ENCODE results near the gene HEATR5B.

The HEATR5B gene

DNA sequence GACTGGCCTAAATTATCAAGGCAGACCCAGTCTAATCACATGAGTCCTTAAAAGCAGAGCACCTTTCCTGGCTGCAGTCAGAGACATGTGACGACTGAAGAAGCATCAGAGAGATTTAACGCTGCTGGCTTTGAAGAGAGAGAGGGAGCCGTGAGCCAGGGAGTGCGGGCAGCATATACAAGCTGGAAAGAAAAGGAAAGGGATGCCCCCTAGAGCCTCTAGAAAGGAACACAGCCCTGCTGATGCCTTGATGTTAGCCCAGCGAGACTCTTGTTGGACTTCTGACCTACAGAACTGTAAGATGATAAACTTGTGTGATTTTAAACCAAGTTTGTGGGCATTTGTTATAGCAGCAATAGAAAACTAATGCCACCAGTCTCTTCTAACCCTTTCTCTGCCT lies 58.1 kb downstream of the HEATR5B start:
- H3F3A ChIP-seq (ENCODE audit: insufficient read depth, low read length): no peaks in the 10 kb centered on the region
- H3K9me2 ChIP-seq (replicated peaks; ENCODE audit: insufficient read depth, low read length): no peaks in the 10 kb centered on the region
- DNase-seq: no peak

DNA sequence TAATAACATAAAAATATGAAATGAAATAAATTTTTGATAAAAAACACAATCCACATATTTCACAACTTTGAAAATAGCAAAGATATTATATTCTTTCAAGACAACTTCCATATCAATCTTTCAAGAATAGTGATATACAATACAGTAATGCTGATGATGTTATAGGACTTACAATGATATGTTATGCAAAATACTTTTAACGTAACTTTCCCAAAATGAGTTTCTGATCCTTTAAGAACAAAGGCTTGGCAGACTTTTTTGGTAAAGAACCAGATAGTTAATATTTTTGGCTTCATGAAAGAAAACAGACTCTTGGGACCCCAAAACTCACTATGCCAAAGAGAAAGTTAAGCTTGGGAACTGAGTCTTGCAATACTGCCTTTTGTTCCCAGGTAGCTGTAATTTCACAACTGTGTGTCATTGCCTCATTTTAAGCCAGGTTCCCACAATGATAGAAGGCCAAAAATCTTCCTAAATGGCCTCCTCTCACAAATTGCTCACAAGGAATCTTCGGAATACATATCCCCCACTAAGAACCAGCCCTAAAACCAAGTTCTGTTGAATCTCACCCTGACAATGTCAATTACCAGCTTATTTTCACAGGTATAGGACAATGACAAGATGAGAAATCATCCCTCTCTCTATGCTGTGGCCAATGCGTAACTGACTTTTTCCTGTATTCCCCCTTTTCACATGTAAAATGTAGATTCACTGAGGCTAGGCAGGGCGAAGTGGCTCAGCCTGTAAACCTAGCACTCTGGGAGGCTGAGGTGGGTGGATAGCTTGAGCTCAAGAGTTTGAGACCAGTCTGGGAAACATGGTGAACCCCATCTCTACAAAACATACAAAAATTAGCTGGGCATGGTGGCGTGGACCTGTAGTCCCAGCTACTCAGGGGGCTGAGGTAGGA lies 63.0 kb downstream of the HEATR5B start:
- Histone ChIP-seq H3K9me3 (replicated peaks; ENCODE audit: insufficient read depth, low read length) (no peaks in the 10 kb centered on the region), H3K79me2 (ENCODE audit: low read length) (no peaks in the 10 kb centered on the region), H3K4me3 (ENCODE audit: low read length) (no peak overlapping the region), H3K4me1 (ENCODE audit: low read length) (no peaks in the 10 kb centered on the region), H3F3A (ENCODE audit: insufficient read depth, low read length) (no peaks in the 10 kb centered on the region), H3K4me2 (ENCODE audit: low read depth, low read length) (no peak overlapping the region), H3K36me3 (replicated peaks; ENCODE audit: insufficient read depth, low read length) (peaks cover 8% of the 10 kb centered on the region; the same call in 1 of the 2 replicates), H3K9ac (ENCODE audit: low read length) (no peak overlapping the region), H3K27me3 (replicated peaks; ENCODE audit: insufficient read depth, low read length) (no peaks in the 10 kb centered on the region), H3K27ac (ENCODE audit: low read length) (no peak overlapping the region), H2AFZ (ENCODE audit: low read length) (no peak overlapping the region), H3K9me2 (replicated peaks; ENCODE audit: insufficient read depth, low read length) (no peaks in the 10 kb centered on the region), H4K20me1 (ENCODE audit: insufficient read depth, low read length) (no peaks in the 10 kb centered on the region)
- DNase-seq: no peak
- TF ChIP-seq EZH2phosphoT487 (IDR thresholded peaks at IDR 0.05; ENCODE audit: low read length): no peak
- no peak for TF ChIP-seq CTCF (IDR thresholded peaks at IDR 0.05; ENCODE audit: low read length)
- TF ChIP-seq EZH2 (optimal IDR thresholded peaks at IDR 0.05; ENCODE audit: low read depth, low read length): no peak

More for the DNA sequence above, 58.1 kb downstream of the HEATR5B start:
- H3K27me3 ChIP-seq (replicated peaks; ENCODE audit: insufficient read depth, low read length): no peaks in the 10 kb centered on the region
- no peak overlapping the region for H3K9ac ChIP-seq (ENCODE audit: low read length)
- no peak overlapping the region for H2AFZ ChIP-seq (ENCODE audit: low read length)
- no peak overlapping the region for H3K4me3 ChIP-seq (ENCODE audit: low read length)
- no peaks in the 10 kb centered on the region for H4K20me1 ChIP-seq (ENCODE audit: insufficient read depth, low read length)
- no peak overlapping the region for H3K4me2 ChIP-seq (ENCODE audit: low read depth, low read length)
- H3K79me2 ChIP-seq (ENCODE audit: low read length): no peaks in the 10 kb centered on the region
- TF ChIP-seq CTCF (IDR thresholded peaks at IDR 0.05; ENCODE audit: low read length): no peak
- TF ChIP-seq EZH2phosphoT487 (IDR thresholded peaks at IDR 0.05; ENCODE audit: low read length): no peak
- TF ChIP-seq EZH2 (optimal IDR thresholded peaks at IDR 0.05; ENCODE audit: low read depth, low read length): no peak
- no peak overlapping the region for H3K27ac ChIP-seq (ENCODE audit: low read length)
- no peaks in the 10 kb centered on the region for H3K4me1 ChIP-seq (ENCODE audit: low read length)
- no peaks in the 10 kb centered on the region for H3K9me3 ChIP-seq (replicated peaks; ENCODE audit: insufficient read depth, low read length)
- H3K36me3 ChIP-seq (replicated peaks; ENCODE audit: insufficient read depth, low read length): peaks cover 7% of the 10 kb centered on the region; the same call in 1 of the 2 replicates

GRCh38 chr2:37020212-37020886 lies 63.8 kb downstream of the HEATR5B start:
- no peak overlapping the region for H3K9ac ChIP-seq (ENCODE audit: low read length)
- TF ChIP-seq EZH2 (optimal IDR thresholded peaks at IDR 0.05; ENCODE audit: low read depth, low read length): no peak
- no peak for TF ChIP-seq CTCF (IDR thresholded peaks at IDR 0.05; ENCODE audit: low read length)
- no peak for TF ChIP-seq EZH2phosphoT487 (IDR thresholded peaks at IDR 0.05; ENCODE audit: low read length)
- no peak overlapping the region for H3K27ac ChIP-seq (ENCODE audit: low read length)
- peaks cover 8% of the 10 kb centered on the region; the same call in 1 of the 2 replicates for H3K36me3 ChIP-seq (replicated peaks; ENCODE audit: insufficient read depth, low read length)
- H4K20me1 ChIP-seq (ENCODE audit: insufficient read depth, low read length): no peaks in the 10 kb centered on the region
- no peaks in the 10 kb centered on the region for H3K9me2 ChIP-seq (replicated peaks; ENCODE audit: insufficient read depth, low read length)
- DNase-seq: no peak
- no peaks in the 10 kb centered on the region for H3K4me1 ChIP-seq (ENCODE audit: low read length)
- no peaks in the 10 kb centered on the region for H3K9me3 ChIP-seq (replicated peaks; ENCODE audit: insufficient read depth, low read length)
- H3K4me2 ChIP-seq (ENCODE audit: low read depth, low read length): no peak overlapping the region
- no peak overlapping the region for H2AFZ ChIP-seq (ENCODE audit: low read length)
- H3K27me3 ChIP-seq (replicated peaks; ENCODE audit: insufficient read depth, low read length): no peaks in the 10 kb centered on the region
- H3K4me3 ChIP-seq (ENCODE audit: low read length): no peak overlapping the region
- H3K79me2 ChIP-seq (ENCODE audit: low read length): no peaks in the 10 kb centered on the region
- no peaks in the 10 kb centered on the region for H3F3A ChIP-seq (ENCODE audit: insufficient read depth, low read length)
